Transverse colon (tissue), 3 donors: Measurements from ENCODE around the gene TIGD1.

ENCODE experiments used
- POLR2A ChIP-seq: fragments of 450-650 bp; IDR thresholded peaks from one replicate; pipeline ENCODE4 v1.6.1; 2016; ENCODE audit warnings: antibody characterized with exemption, mild to moderate bottlenecking, moderate library complexity
- TF ChIP-seq, protein P1 (sequence below), 5 experiments: fragments of 200-600 bp in 3 of 5; fragments of 450-650 bp in 2 of 5; sonication (generic) in 3 of 5; IDR thresholded peaks; 1 replicate in 2 of 5; 2 replicates in 3 of 5; pipeline ENCODE4 v1.5.1; 2016 to 2017; ENCODE audit warnings: antibody characterized with exemption in 5 of 5, inconsistent platforms in 3 of 5, mild to moderate bottlenecking in 2 of 5, moderate library complexity in 1 of 5

DNA sequence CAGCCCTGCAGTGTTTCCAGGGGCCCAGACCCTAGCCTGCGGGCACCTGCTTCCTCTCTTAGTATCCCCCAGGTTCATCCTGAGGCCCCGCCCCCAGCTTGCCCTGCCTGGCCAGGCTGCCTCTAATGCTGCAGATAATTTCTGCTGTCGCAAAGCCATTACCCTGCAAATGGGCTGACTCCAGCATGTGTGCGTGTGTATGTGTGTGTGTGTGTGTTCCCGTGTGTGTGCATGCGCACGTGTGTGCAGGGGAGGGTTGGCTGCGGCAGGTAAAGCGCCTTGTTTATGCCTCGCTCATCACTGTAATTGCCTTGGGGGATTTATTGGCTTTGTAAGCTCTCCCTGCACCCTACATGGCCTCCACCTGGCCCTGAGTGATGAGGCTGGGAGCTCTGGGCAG lies 37.8 kb downstream of the TIGD1 start:
- TF ChIP-seq, protein P1, sequence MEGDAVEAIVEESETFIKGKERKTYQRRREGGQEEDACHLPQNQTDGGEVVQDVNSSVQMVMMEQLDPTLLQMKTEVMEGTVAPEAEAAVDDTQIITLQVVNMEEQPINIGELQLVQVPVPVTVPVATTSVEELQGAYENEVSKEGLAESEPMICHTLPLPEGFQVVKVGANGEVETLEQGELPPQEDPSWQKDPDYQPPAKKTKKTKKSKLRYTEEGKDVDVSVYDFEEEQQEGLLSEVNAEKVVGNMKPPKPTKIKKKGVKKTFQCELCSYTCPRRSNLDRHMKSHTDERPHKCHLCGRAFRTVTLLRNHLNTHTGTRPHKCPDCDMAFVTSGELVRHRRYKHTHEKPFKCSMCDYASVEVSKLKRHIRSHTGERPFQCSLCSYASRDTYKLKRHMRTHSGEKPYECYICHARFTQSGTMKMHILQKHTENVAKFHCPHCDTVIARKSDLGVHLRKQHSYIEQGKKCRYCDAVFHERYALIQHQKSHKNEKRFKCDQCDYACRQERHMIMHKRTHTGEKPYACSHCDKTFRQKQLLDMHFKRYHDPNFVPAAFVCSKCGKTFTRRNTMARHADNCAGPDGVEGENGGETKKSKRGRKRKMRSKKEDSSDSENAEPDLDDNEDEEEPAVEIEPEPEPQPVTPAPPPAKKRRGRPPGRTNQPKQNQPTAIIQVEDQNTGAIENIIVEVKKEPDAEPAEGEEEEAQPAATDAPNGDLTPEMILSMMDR (IDR thresholded peaks at IDR 0.05), result no peak
- no peak for TF ChIP-seq POLR2A
